ENCODE data around the gene NEURL1B.

The NEURL1B gene

GRCh38 chr5:172594867-172595466 lies 46.1 kb upstream of the NEURL1B start (continued):
- no peak for TF ChIP-seq ZNF692 (tag by site-specific recombination; IDR thresholded peaks at IDR 0.05)
- no peak for TF ChIP-seq ZNF670 (tag by site-specific recombination; IDR thresholded peaks at IDR 0.05; ENCODE audit: low read depth)
- no peak for TF ChIP-seq ZNF248 (tag by site-specific recombination; IDR thresholded peaks at IDR 0.05)
- TF ChIP-seq ZNF223 (tag by site-specific recombination; IDR thresholded peaks at IDR 0.05): no peak

GRCh38 chr5:172595596-172596455 lies 45.2 kb upstream of the NEURL1B start:
- H3K4me1 ChIP-seq (ENCODE audit: control insufficient read depth, insufficient read depth, low read length): no peaks in the 10 kb centered on the region
- ChIA-PET CTCF (no interaction called here), POLR2A (no interaction called here)
- H3K9me3 ChIP-seq (ENCODE audit: control insufficient read depth, insufficient read depth, low read depth, low read length): no peaks in the 10 kb centered on the region
- H3K27ac ChIP-seq (ENCODE audit: extremely low read depth, low read depth, low read length): no peak overlapping the region
- H3K4me3 ChIP-seq (ENCODE audit: low read depth, low read length): no peak overlapping the region
- TF ChIP-seq ZBTB7A (tag by site-specific recombination; IDR thresholded peaks at IDR 0.05; ENCODE audit: low read depth): no peak
- no peak for TF ChIP-seq ZNF561 (tag by site-specific recombination; IDR thresholded peaks at IDR 0.05; ENCODE audit: borderline replicate concordance)
- TF ChIP-seq ZNF747 (tag by site-specific recombination; IDR thresholded peaks at IDR 0.05): no peak
- TF ChIP-seq BCL6B (tag by site-specific recombination; IDR thresholded peaks at IDR 0.05): no peak
- TF ChIP-seq ZNF2 (tag by site-specific recombination; IDR thresholded peaks at IDR 0.05): no peak
- no peak for TF ChIP-seq ZNF623 (tag by site-specific recombination; IDR thresholded peaks at IDR 0.05)
- no peak for TF ChIP-seq ZBTB17 (tag by site-specific recombination; IDR thresholded peaks at IDR 0.05)
- TF ChIP-seq ZNF658 (tag by site-specific recombination; IDR thresholded peaks at IDR 0.05): no peak
- no peak for TF ChIP-seq ZFP69B (tag by site-specific recombination; IDR thresholded peaks at IDR 0.05)
- TF ChIP-seq YY1 (tag by site-specific recombination; IDR thresholded peaks at IDR 0.05): no peak
- TF ChIP-seq ZNF530 (tag by site-specific recombination; IDR thresholded peaks at IDR 0.05; ENCODE audit: low read depth): no peak
- TF ChIP-seq ZBTB10 (tag by site-specific recombination; IDR thresholded peaks at IDR 0.05): no peak
- no peaks in the 10 kb centered on the region for H3K36me3 ChIP-seq (ENCODE audit: control insufficient read depth in 2 of 2, insufficient read depth in 1 of 2, low read length in 2 of 2)

GRCh38 chr5:172596638-172597231 lies 44.3 kb upstream of the NEURL1B start:
- Histone ChIP-seq H3K27ac (ENCODE audit: extremely low read depth, low read depth, low read length) (no peak overlapping the region), H3K4me3 (ENCODE audit: low read depth, low read length) (no peak overlapping the region), H3K9me3 (ENCODE audit: control insufficient read depth, insufficient read depth, low read depth, low read length) (no peaks in the 10 kb centered on the region), H3K4me1 (ENCODE audit: control insufficient read depth, insufficient read depth, low read length) (no peaks in the 10 kb centered on the region), H3K36me3 (ENCODE audit: control insufficient read depth in 2 of 2, insufficient read depth in 1 of 2, low read length in 2 of 2) (no peaks in the 10 kb centered on the region)
- ChIA-PET CTCF (no interaction called here), POLR2A (no interaction called here)
- TF ChIP-seq ZNF211 (tag by site-specific recombination; IDR thresholded peaks at IDR 0.05; ENCODE audit: low read depth): peak; percentile 71; the same call in 1 of the 2 replicates
- TF ChIP-seq ZNF362 (tag by site-specific recombination; IDR thresholded peaks at IDR 0.05): no peak
- 0 out of 2 replicates have a peak, but pooled peaks have one; percentile 7 for TF ChIP-seq ZNF311 (tag by site-specific recombination; IDR thresholded peaks at IDR 0.05; ENCODE audit: borderline replicate concordance)
- TF ChIP-seq ZNF513 (tag by site-specific recombination; IDR thresholded peaks at IDR 0.05): no peak
- TF ChIP-seq ZNF521 (tag by site-specific recombination; IDR thresholded peaks at IDR 0.05): peak; percentile 63; the same call in 1 of the 2 replicates
- TF ChIP-seq GLIS2 (tag by site-specific recombination; IDR thresholded peaks at IDR 0.05): no peak
- no peak for TF ChIP-seq SCRT1 (tag by site-specific recombination; IDR thresholded peaks at IDR 0.05; ENCODE audit: borderline replicate concordance)
- TF ChIP-seq ZFP69B (tag by site-specific recombination; IDR thresholded peaks at IDR 0.05): no peak
- no peak for TF ChIP-seq GLI4 (tag by site-specific recombination; IDR thresholded peaks at IDR 0.05)
